ENCODE data around the gene USP22.

DNA sequence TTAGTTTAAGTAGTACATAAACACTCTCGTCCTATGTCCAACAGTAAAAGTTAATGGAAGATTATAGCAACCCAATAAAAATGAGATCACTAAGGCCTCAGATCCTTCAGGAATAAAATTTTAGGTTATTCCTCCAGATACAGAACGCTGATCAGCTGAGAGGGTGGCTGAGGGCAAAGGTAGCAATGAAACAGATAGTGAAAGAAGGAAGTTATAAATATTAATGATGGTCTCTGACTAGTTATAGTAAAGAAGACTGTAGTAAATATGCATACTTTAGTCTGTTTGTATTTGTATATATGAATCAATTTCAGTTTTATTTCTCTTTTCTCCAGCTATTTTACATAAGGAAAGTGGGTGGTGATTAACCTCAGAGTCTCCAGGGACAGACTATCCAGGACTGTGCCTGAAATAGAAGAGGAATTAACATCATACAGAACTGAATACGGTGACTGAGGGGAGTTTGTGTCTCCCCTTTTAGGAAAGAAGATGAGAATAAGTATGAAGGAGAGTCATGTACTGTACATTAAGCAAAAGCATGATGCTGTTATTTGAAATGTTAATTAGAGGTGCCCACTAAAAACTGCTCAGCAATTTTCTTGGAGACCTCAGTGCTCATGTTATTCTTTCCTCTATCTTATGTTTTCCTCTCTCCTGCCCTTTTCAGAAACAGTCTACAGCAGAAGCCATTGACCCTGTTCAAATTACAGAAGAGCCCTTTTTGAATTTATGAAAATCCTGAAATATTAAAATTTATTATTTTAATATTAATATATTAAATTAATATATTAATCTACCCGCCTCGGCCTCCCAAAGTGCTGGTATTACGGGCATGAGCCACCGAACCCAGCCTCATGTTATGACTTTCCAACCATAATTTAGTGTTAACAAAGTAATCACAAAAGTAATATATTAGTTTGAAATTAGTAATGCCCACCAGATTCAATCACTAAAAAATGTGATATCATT, 47.4 kb upstream of the USP22 start:
- TF ChIP-seq, protein P1, sequence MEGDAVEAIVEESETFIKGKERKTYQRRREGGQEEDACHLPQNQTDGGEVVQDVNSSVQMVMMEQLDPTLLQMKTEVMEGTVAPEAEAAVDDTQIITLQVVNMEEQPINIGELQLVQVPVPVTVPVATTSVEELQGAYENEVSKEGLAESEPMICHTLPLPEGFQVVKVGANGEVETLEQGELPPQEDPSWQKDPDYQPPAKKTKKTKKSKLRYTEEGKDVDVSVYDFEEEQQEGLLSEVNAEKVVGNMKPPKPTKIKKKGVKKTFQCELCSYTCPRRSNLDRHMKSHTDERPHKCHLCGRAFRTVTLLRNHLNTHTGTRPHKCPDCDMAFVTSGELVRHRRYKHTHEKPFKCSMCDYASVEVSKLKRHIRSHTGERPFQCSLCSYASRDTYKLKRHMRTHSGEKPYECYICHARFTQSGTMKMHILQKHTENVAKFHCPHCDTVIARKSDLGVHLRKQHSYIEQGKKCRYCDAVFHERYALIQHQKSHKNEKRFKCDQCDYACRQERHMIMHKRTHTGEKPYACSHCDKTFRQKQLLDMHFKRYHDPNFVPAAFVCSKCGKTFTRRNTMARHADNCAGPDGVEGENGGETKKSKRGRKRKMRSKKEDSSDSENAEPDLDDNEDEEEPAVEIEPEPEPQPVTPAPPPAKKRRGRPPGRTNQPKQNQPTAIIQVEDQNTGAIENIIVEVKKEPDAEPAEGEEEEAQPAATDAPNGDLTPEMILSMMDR (IDR thresholded peaks at IDR 0.05) = no peak
- no peak for TF ChIP-seq POLR2A (IDR thresholded peaks at IDR 0.05)

Measured in thyroid gland (tissue), 4 donors.